Fibroblast of lung (primary cell): ENCODE results near the gene WDR86. TPM values are rescaled to one million over a fixed set of nuclear protein-coding genes. Genes with fewer than 3 reads are reported as not detected.

Experiments
- DNase-seq, 2 donors: peaks; one replicate each; pipeline versions ENCODE4 v3.0.0 to v3.0.0-alpha.2; 2010; ENCODE audit warnings: low read depth in 2 of 2
- H2AFZ ChIP-seq: 2 replicates; pipeline ENCODE4 v1.5.1; 2012; ENCODE audit warnings: low read length, control low read depth, inconsistent platforms
- H3K27ac ChIP-seq: 2 replicates; pipeline ENCODE4 v1.5.1; 2011; ENCODE audit warnings: low read length, control low read depth; ENCODE audit not compliant: insufficient read depth
- H3K27me3 ChIP-seq: 2 replicates; pipeline ENCODE4 v1.5.1; 2011; ENCODE audit warnings: mild to moderate bottlenecking, low read length; ENCODE audit not compliant: control insufficient read depth, insufficient read depth
- H3K36me3 ChIP-seq: 2 replicates; pipeline ENCODE4 v1.5.1; 2011; ENCODE audit warnings: low read length; ENCODE audit not compliant: control insufficient read depth, insufficient read depth
- H3K4me1 ChIP-seq: 2 replicates; pipeline ENCODE4 v1.5.1; 2011; ENCODE audit warnings: low read length; ENCODE audit not compliant: control insufficient read depth, insufficient read depth; ENCODE audit errors: extremely low read depth
- H3K4me2 ChIP-seq: 2 replicates; pipeline ENCODE4 v1.5.1; 2011; ENCODE audit warnings: low read length, control low read depth; ENCODE audit not compliant: insufficient read depth; ENCODE audit errors: extremely low read depth
- H3K4me3 ChIP-seq, 4 experiments: fragments of 200-600 bp in 1 of 4; sonication (generic) in 1 of 4; replicated peaks in 1 of 4; 2 replicates each; pipeline ENCODE4 v1.5.1; 2011 to 2016; ENCODE audit warnings: low read length in 4 of 4, low read depth in 3 of 4, mild to moderate bottlenecking in 3 of 4, control low read depth in 2 of 4, inconsistent platforms in 1 of 4, mixed read lengths in 1 of 4; ENCODE audit not compliant: insufficient read depth in 1 of 4; ENCODE audit errors: control extremely low read depth in 1 of 4
- H3K79me2 ChIP-seq: 2 replicates; pipeline ENCODE4 v1.5.1; 2012; ENCODE audit warnings: mild to moderate bottlenecking, low read length, inconsistent platforms; ENCODE audit not compliant: control insufficient read depth, insufficient read depth
- H3K9ac ChIP-seq: 2 replicates; pipeline ENCODE4 v1.5.1; 2011; ENCODE audit warnings: mild to moderate bottlenecking, low read length, control low read depth; ENCODE audit not compliant: insufficient read depth
- H3K9me3 ChIP-seq: 2 replicates; pipeline ENCODE4 v1.5.1; 2012; ENCODE audit warnings: low read depth, low read length; ENCODE audit not compliant: control insufficient read depth, insufficient read depth
- H4K20me1 ChIP-seq: 2 replicates; pipeline ENCODE4 v1.5.1; 2011; ENCODE audit warnings: low read length; ENCODE audit not compliant: control insufficient read depth, insufficient read depth; ENCODE audit errors: extremely low read depth
- CTCF ChIP-seq, 2 donors: IDR thresholded peaks in 1 of 2; conservative IDR thresholded peaks in 1 of 2; 1 replicate in 1 of 2; 2 replicates in 1 of 2; pipeline ENCODE4 v1.5.1; 2011 to 2012; ENCODE audit warnings: low read length in 2 of 2, control low read depth in 1 of 2, inconsistent platforms in 1 of 2, low read depth in 1 of 2, mild to moderate bottlenecking in 1 of 2
- EZH2 ChIP-seq: IDR thresholded peaks from 2 replicates; pipeline ENCODE4 v1.5.1; 2012; ENCODE audit warnings: low read length, control low read depth, mild to moderate bottlenecking; ENCODE audit errors: missing control alignments
- polyA plus RNA-seq, 2 donors: library from polyadenylated mRNA; depleted of rRNA in 1 of 2; stranded (reverse) in 1 of 2; unstranded in 1 of 2; fragments of >200 nt; gene quantifications; 2 replicates each; pipeline ENCODE4 v1.2.1, GENCODE V29; 2011 to 2012; ENCODE audit warnings: missing spikeins in 1 of 2
- total RNA-seq: library from RNA; depleted of rRNA; stranded (reverse); fragments of >200 nt; gene quantifications from 2 replicates; pipeline ENCODE4 v1.2.1, GENCODE V29; 2014

WDR86 gene
- total and polyA plus RNA-seq, 2 donors (not counting 1 experiment from before 2014, with no cell fraction given) = 0.33 TPM; not detected in 1

- no peak for TF ChIP-seq EZH2
- TF ChIP-seq CTCF (conservative IDR thresholded peaks at IDR 0.05 in 1 of 2, IDR thresholded peaks at IDR 0.05 in 1 of 2; ENCODE audit: low read depth in 1 of 2, low read length in 2 of 2) = no peak
- Histone ChIP-seq H3K27ac (no peak overlapping the region), H3K27me3 (no peaks in the 10 kb centered on the region), H3K79me2 (no peaks in the 10 kb centered on the region), H2AFZ (no peak overlapping the region), H3K4me1 (peaks cover 5% of the 10 kb centered on the region), H3K4me2 (no peak overlapping the region), H3K36me3 (peaks cover 2% of the 10 kb centered on the region), H3K4me3 (no peak overlapping the region), H3K9ac (no peak overlapping the region), H4K20me1 (no peaks in the 10 kb centered on the region), H3K9me3 (no peaks in the 10 kb centered on the region)
- no peak for DNase-seq
Observed at GRCh38 chr7:151372612-151373265, 37.1 kb downstream of the WDR86 start.

- no peak for DNase-seq
- peaks cover 2% of the 10 kb centered on the region for H3K36me3 ChIP-seq
- no peaks in the 10 kb centered on the region for H4K20me1 ChIP-seq
Observed at GRCh38 chr7:151371266-151371665, 38.6 kb downstream of the WDR86 start.

GRCh38 chr7:151368136-151368571 lies 41.7 kb downstream of the WDR86 start:
- Histone ChIP-seq H3K79me2 (no peaks in the 10 kb centered on the region), H3K4me2 (no peak overlapping the region), H3K27me3 (no peaks in the 10 kb centered on the region), H2AFZ (no peak overlapping the region), H3K36me3 (peaks cover 4% of the 10 kb centered on the region), H3K4me3 (no peak overlapping the region), H3K9me3 (no peaks in the 10 kb centered on the region), H4K20me1 (no peaks in the 10 kb centered on the region), H3K9ac (no peak overlapping the region), H3K27ac (peak overlapping the region; percentile 94), H3K4me1 (peaks cover 24% of the 10 kb centered on the region)
- TF ChIP-seq CTCF (conservative IDR thresholded peaks at IDR 0.05 in 1 of 2, IDR thresholded peaks at IDR 0.05 in 1 of 2; ENCODE audit: low read depth in 1 of 2, low read length in 2 of 2) = peak; percentile 94 to 96
- TF ChIP-seq EZH2 = no peak
- DNase-seq = peak; percentile 55 to 72

More at GRCh38 chr7:151371266-151371665, 38.6 kb downstream of the WDR86 start:
- H3K9me3 ChIP-seq = no peaks in the 10 kb centered on the region
- H3K4me3 ChIP-seq = no peak overlapping the region
- no peak overlapping the region for H2AFZ ChIP-seq
- no peak for TF ChIP-seq CTCF (conservative IDR thresholded peaks at IDR 0.05 in 1 of 2, IDR thresholded peaks at IDR 0.05 in 1 of 2; ENCODE audit: low read depth in 1 of 2, low read length in 2 of 2)
- no peak for TF ChIP-seq EZH2
- H3K27me3 ChIP-seq = no peaks in the 10 kb centered on the region
- H3K4me1 ChIP-seq = peaks cover 15% of the 10 kb centered on the region
- H3K9ac ChIP-seq = no peak overlapping the region
- H3K79me2 ChIP-seq = no peaks in the 10 kb centered on the region
- H3K27ac ChIP-seq = no peak overlapping the region
- no peak overlapping the region for H3K4me2 ChIP-seq
